GM12875 (cell line): ENCODE results near the gene BSG.
A peak's percentile ranks its signal among the peaks of the same experiment; 100 is the strongest.

Experiments
- H3K4me3 ChIP-seq: one replicate; pipeline ENCODE4 v1.5.1; 2011; ENCODE audit warnings: low read depth, low read length, control low read depth
- CTCF ChIP-seq: IDR thresholded peaks from 2 replicates; pipeline ENCODE4 v1.5.1; 2011; ENCODE audit warnings: low read depth, mild to moderate bottlenecking, control low read depth, inconsistent platforms, low read length, moderate library complexity, borderline replicate concordance; ENCODE audit not compliant: insufficient read depth

BSG gene

GRCh38 chr19:610801-611480, 38.5 kb downstream of the BSG start:
- peak overlapping the region; percentile 52 for H3K4me3 ChIP-seq
- no peak for TF ChIP-seq CTCF

- H3K4me3 ChIP-seq: peak overlapping the region; percentile 52
- TF ChIP-seq CTCF: no peak
These were observed 39.1 kb downstream of the BSG start for GRCh38 chr19:611481-611868.

GRCh38 chr19:612941-613340, 40.5 kb downstream of the BSG start:
- TF ChIP-seq CTCF: no peak

GRCh38 chr19:613732-614567, 41.6 kb downstream of the BSG start:
- H3K4me3 ChIP-seq: no peak overlapping the region
- no peak for TF ChIP-seq CTCF

More at GRCh38 chr19:612941-613340, 40.5 kb downstream of the BSG start:
- H3K4me3 ChIP-seq: no peak overlapping the region

- no peak for TF ChIP-seq CTCF
- no peak overlapping the region for H3K4me3 ChIP-seq
These were observed 43.2 kb downstream of the BSG start for GRCh38 chr19:615619-616018.

- H3K4me3 ChIP-seq: no peak overlapping the region
- TF ChIP-seq CTCF: no peak
These were observed 43.8 kb downstream of the BSG start for GRCh38 chr19:616062-616700.
